Smooth muscle cell of the brain vasculature (primary cell): ENCODE results near the gene GINM1.

Source experiments
- DNase-seq: peaks from one replicate; pipeline ENCODE4 v3.0.0-alpha.2; 2012; ENCODE audit warnings: low read depth, low spot score

GINM1 gene

DNA sequence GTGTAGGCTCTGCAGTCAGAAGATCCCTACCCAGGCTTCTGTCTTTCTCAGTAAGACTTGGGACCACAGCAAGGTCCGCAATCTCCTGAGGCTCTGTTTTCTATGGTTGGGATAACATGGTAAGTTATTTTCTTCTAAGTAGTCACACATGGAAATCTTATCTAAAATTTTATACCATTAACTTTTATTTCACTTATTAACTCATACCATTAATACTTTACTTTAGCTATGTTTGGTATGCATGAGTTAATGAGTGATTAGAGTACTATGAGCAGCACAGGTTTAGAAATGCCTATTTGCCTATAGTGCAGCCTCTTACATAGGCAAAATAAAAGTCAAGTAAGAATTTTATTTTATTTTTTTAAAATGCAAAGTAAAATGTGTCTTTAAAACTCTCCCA is 27.2 kb downstream of the GINM1 start:
- no peak for DNase-seq

GRCh38 chr6:149600508-149600907 is 34.3 kb downstream of the GINM1 start:
- DNase-seq = no peak

GRCh38 chr6:149608381-149608982 is 42.3 kb downstream of the GINM1 start:
- no peak for DNase-seq

- DNase-seq = no peak
These were observed 48.2 kb downstream of the GINM1 start for GRCh38 chr6:149614337-149614736.

- no peak for DNase-seq
These were observed 49.6 kb downstream of the GINM1 start for GRCh38 chr6:149615805-149616204.

GRCh38 chr6:149627672-149628071 is 61.5 kb downstream of the GINM1 start:
- DNase-seq = no peak

DNA sequence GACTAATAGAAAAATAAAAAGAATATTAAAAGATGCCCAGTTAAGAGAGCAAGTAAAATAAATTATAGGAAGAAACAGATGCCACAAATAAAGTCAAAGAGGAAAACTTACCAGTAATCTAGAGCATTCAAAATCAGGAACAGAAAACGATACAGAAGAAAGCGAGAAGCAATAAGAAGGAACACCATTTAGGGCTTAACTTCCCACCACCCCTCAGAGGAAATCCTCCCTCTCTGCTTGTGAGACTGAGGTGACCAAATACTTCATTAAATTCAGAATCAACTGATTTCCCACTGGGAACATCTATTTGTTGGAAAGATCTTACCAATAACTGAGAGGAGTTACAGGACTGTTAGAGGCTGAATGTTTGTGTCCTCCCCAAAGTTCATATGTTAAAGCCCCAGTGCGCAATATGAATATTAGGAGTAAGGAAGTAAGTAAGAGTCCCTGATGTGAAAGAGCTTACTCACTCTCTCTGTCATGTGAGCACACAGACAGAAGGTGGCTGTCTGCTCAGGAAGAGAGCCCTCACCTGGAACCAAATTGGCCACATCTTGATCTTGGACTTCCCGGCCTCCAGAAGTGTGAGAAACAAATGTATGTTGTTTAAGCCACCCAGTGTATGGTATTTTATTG is 62.8 kb downstream of the GINM1 start:
- DNase-seq = no peak

DNA sequence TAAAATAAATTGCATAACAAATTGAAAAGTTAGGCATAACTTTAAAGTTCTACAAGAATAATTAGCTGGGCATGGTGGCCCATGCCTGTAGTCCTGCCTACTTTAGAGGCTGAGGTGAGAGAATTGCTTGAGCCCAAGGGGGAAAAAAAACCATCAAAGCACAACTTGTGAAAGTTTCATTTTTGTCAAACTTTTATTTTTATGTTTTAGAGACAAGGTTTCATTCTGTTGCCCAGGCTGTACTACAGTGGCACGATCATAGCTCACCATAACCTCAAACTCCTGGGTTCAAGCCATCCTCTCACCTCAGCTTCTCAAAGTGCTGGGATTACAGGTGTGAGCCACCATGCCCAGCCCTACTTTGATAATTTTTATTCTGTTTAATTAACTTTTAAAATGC is 68.1 kb downstream of the GINM1 start:
- no peak for DNase-seq

- no peak for DNase-seq
These were observed 69.9 kb downstream of the GINM1 start for GRCh38 chr6:149636124-149636523.
